C4-2B (cell line): ENCODE data around the gene COPG2.

ENCODE experiments used
- ZFX ChIP-seq: fragments of 450-650 bp; IDR thresholded peaks from 2 replicates; pipeline ENCODE4 v1.6.1; 2017
- TF ChIP-seq, protein P1 (sequence below): fragments of 450-650 bp; conservative IDR thresholded peaks from 2 replicates; pipeline ENCODE4 v1.5.1; 2017; ENCODE audit warnings: mild to moderate bottlenecking

DNA sequence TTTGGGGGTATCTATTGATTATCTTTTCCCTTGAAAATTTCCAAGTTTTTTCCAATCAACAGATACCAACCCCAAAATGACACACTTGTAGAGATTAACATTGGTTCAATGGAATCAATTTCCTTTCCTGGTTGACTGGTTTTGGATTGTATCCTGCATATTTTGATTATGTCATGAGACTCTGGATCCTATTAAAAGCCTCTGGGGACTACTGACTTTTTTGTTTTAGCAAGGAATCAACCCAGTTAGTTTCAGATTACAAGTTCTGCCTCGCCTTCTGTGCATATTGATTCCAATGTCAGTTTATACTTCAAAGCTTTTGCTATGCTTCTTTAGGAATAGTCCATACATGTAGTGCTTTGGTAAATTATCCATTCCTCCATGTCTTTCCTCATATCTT, 29.2 kb downstream of the COPG2 start:
- TF ChIP-seq, protein P1, sequence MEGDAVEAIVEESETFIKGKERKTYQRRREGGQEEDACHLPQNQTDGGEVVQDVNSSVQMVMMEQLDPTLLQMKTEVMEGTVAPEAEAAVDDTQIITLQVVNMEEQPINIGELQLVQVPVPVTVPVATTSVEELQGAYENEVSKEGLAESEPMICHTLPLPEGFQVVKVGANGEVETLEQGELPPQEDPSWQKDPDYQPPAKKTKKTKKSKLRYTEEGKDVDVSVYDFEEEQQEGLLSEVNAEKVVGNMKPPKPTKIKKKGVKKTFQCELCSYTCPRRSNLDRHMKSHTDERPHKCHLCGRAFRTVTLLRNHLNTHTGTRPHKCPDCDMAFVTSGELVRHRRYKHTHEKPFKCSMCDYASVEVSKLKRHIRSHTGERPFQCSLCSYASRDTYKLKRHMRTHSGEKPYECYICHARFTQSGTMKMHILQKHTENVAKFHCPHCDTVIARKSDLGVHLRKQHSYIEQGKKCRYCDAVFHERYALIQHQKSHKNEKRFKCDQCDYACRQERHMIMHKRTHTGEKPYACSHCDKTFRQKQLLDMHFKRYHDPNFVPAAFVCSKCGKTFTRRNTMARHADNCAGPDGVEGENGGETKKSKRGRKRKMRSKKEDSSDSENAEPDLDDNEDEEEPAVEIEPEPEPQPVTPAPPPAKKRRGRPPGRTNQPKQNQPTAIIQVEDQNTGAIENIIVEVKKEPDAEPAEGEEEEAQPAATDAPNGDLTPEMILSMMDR = no peak
- no peak for TF ChIP-seq ZFX
